GM21786 (cell line): Measurements from ENCODE around the gene FAT1.

Source experiments
- ATAC-seq: cut with Tn5 transposase; IDR thresholded peaks from one replicate; pipeline ENCODE4 v1.9.1; 2021; ENCODE audit not compliant: unreplicated experiment

Gene FAT1

GRCh38 chr4:186621959-186622553 is 101.6 kb downstream of the FAT1 start:
- no peak for ATAC-seq

DNA sequence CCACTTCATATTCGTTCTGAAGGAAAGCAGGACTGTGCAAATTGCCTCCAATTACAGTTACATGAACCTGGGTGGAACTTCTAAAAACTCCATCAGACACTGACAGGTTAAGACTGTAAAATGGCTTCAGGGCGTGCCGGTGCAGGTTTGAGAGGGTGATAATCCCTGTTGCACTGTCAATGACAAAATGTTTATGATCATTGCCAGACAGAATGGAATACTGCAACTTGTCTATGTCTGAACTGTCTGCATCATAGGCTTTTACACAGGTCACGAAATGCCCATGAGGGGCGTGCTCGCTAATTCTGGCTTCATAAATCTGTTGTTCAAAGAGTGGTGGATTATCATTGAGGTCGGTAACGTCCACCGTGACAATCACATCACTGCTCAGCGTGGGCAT is 104.6 kb downstream of the FAT1 start:
- ATAC-seq, result no peak

- no peak for ATAC-seq
These were observed 105.7 kb downstream of the FAT1 start for GRCh38 chr4:186617921-186618320.

DNA sequence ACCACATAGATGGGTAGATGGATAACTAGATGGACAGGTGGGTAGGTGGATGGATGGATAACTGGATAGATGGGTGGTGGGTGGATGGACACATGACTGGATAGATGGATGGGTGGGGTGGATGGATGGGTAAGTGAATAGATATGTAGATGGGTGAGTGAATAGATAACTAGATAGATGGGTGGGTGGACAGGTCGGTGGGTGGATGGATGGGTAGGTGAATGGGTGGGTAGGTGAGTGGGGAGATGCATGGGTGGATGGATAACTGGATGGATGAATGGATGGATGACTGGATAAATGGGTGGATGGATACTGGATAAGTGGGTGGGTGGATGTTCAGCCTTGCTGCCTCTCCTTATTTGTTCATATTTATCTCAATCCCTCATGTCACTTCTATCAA is 116.2 kb downstream of the FAT1 start:
- ATAC-seq, result no peak

DNA sequence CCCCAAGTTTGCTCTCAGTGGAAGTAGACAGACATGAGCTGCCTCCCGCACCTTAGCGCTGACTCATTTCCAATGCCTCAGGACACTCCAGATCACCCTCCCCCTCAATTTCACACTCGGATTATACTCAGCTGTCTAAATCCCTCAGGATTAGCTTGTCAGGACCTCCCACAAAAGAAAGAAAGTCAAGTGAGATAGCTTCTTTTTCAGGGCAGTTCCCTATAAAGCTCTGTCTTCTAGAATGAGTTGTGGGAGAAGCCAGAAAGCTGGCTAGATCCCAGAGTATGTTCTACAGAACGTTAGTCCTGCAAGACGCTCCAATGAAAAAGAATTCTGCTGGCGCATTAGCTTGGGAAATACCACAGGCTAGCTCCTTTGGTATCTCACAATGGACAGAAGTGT is 117.1 kb downstream of the FAT1 start:
- ATAC-seq, result no peak

- no peak for ATAC-seq
These were observed 118.3 kb downstream of the FAT1 start for GRCh38 chr4:186605261-186605865.

DNA sequence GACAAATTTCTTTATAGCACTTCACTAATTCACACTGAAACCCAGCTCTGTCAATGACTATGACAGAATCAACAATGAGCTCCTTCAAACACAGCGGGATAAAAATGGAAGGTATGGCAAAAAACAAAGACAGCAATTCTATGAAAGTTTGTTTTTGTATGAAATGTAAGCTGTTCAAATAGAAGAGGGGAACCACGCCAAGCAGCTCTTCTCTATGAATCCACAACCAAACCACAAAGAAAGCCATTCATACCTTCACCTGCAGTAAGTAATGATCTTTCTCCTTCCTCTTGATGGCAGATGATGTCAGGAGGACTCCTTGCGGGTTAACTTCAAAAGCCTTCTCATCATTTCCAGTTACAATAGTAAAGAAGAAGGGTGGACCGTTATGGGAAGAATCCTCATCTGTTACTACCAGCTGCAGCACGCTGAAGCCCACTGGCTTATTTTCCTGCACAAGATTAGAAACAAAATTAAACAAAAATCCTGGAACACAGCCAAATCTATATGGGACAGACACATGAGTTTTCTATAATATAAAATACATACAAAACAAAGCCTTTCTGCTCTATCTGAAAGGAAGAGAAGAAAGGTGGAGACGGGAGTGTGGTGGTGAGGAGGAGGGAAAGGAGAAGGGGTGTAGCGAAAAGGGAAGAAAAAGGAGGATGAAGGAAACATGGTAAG is 119.4 kb downstream of the FAT1 start:
- ATAC-seq, result no peak

DNA sequence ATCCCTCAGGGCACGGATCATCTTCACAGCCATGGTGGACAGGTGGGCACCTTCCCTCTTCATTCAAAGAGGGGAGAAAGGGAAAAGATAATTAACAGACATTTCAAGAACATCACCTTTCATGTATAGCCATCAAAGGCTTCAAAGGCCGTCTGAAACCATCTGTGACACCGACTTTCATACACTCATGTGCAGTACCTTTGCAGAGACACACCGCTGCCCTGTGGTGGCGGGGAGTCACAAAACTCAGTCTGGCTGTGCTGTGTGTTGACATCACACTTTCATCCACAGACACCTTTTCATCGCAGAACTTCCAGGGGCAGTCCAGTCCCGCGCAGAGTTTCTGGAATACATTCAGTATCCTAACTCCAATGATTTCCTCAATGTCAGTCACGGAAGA is 120.7 kb downstream of the FAT1 start:
- no peak for ATAC-seq

GRCh38 chr4:186599483-186599882 is 124.2 kb downstream of the FAT1 start:
- no peak for ATAC-seq

- ATAC-seq, result no peak
These were observed 125.0 kb downstream of the FAT1 start for GRCh38 chr4:186598686-186599085.

- no peak for ATAC-seq
These were observed 126.7 kb downstream of the FAT1 start for GRCh38 chr4:186596850-186597390.

GRCh38 chr4:186596346-186596745 is 127.3 kb downstream of the FAT1 start:
- no peak for ATAC-seq

GRCh38 chr4:186593587-186593973 is 130.1 kb downstream of the FAT1 start:
- ATAC-seq, result no peak

- no peak for ATAC-seq
These were observed 130.6 kb downstream of the FAT1 start for GRCh38 chr4:186592966-186593586.

- no peak for ATAC-seq
These were observed 131.2 kb downstream of the FAT1 start for GRCh38 chr4:186592445-186592844.

DNA sequence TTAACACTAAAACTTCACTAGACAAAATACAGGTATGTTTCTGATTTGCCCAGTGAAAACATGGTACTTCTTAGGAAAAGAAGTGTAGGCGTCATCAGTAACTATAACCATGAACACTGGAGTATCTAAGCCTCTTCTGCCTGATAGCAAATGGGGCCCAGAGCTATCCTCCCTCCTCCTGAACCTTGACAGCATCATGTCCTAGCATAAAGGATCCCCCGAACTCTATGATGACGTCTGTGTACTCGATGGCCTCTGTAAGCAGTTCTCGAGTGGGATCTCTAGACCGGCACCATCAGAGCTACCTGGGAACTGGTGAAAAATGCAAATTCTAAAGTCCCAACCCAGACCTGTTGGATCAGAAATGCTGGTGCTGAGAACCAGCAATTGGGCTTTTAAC is 132.0 kb downstream of the FAT1 start:
- no peak for ATAC-seq

GRCh38 chr4:186588503-186588902 is 135.2 kb downstream of the FAT1 start:
- ATAC-seq, result no peak

DNA sequence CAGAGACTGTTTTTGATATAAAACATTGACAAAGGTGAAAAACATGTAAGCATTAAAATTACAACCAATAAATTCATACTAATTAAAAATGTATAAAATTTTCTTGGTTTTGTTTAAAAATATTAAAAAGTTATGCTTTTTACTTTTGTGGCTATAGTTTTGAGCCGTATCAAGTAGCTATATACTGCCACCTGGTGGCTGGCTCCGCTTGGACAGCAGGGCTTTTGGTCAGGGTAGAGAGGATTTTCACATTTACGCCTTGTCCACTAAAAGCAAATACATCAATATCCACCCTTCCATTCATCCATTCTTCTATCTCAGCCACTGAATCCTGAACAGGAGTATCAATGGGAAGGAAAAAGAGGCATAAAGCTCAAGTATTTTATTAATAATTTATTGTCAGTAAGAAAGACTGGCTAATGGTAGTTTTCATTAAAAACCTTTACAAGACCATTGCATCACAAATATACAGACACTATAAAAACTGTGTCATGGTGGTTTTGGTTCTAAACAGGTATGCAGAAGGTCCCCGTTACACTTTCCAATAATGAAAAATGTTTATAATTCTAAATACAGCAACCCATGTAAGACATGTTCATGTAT is 136.1 kb downstream of the FAT1 start:
- peak; percentile 81 for ATAC-seq

- no peak for ATAC-seq
These were observed 137.5 kb downstream of the FAT1 start for GRCh38 chr4:186586205-186586604.

DNA sequence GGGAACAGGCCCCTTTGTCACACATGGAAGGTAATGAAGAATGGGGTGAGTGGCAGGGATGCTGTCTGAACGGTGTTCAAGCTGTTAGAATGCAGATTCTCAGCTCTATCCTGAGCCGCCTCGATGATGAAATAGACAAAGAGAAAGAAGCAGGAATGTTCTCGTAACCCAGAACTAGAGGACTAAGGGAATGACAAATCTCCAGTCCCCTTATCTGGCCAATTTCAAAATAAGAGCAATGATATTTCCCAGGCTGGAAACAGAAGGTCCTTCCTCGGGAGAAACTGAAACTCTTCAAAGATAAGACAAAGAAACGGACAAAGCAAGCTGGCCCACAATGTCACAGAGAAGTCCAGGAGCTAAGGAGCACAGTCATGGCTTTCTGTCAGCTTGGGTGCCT is 138.7 kb downstream of the FAT1 start:
- no peak for ATAC-seq

GRCh38 chr4:186581421-186581820 is 142.2 kb downstream of the FAT1 start:
- no peak for ATAC-seq
